Epithelial cell of prostate (primary cell): ENCODE measurements around the gene ZBTB21.
A peak's percentile ranks its signal among the peaks of the same experiment; 100 is the strongest.
"Not testable (repeated sequence)": the region's sequence is repeated elsewhere in the genome, so short reads cannot be mapped to it uniquely, and the experiment has no call there.

Source experiments
- DNase-seq: peaks from one replicate; pipeline ENCODE4 v3.0.0-alpha.2; 2011; ENCODE audit warnings: low read depth, low spot score
- H3K27ac ChIP-seq: fragments of 450-650 bp; 2 replicates; pipeline ENCODE4 v1.5.1; 2017; ENCODE audit warnings: mild to moderate bottlenecking

The ZBTB21 gene

DNA sequence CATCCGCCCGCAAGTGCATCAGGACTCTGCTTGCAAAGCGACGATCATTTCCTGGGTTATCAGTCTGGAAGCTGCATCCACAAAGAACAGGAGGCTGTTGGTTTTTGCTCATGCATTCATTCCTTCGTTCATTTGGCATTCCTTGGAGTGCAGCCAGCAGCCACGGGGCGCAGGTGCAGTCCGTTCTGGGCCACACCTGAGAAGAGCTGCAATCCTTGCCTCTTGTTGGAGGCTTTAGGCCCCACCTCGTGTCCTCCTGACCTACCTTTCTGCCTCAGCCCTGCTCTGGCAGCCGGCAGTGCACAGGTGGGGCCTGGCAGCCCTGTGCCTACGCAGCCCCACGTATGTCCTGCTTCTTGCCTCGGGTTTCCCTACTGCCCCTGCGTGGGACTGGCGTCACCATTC, 36.7 kb downstream of the ZBTB21 start:
- DNase-seq: no peak
- H3K27ac ChIP-seq: no peak overlapping the region

DNA sequence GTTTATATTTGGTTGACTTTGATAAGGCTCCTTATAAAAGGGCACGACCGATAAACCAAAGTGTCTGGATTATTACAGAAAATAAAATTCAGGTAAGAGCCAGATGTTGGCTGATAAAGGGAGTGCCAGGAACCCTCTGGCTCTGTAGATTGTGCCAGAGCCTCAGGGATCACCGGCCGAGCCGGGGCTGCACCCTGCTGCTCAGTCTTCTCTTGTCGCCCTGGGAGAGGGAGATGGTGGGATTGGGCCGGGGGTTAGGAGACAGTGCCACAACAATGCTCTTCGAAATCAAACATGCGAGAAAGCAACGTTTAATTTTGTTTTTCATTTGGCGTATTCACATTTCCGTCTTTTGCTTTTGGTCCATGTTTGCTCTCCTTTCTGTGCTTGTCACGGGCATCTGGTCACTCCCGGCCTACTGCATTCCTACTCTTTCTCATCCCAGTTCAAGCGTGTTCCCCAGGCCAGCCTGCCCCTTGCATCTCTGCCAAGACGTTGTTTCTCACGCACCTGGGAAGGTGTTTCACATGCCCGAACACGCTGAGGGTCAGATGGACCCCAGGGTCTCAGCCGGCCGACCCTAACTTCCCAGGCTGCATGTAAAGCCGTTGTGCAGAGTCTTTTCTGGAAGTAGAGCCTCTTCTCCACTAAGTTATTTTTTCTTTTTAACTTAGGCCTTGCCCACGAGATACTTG, 37.5 kb downstream of the ZBTB21 start:
- no peak overlapping the region for H3K27ac ChIP-seq
- DNase-seq: no peak

DNA sequence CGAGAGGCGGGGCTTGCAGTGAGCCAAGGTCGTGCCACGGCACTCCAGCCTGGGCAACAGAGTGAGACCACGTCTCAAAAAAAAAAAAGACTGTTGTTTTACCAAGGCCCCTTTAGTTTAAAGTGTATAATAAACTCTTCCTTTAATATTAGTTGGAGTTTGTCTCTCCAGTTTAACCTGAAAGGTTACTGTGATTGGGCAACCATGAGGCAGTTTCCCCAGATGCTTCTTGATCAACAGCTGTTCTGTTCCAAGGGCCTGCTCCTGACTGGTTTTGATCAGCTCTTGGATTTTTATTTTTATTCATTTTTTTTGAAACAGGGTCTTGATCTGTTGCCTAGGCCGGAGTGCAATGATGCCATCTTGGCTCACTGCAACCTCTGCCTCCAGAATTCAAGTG, 38.3 kb downstream of the ZBTB21 start:
- H3K27ac ChIP-seq: no peak overlapping the region
- DNase-seq: no peak

DNA sequence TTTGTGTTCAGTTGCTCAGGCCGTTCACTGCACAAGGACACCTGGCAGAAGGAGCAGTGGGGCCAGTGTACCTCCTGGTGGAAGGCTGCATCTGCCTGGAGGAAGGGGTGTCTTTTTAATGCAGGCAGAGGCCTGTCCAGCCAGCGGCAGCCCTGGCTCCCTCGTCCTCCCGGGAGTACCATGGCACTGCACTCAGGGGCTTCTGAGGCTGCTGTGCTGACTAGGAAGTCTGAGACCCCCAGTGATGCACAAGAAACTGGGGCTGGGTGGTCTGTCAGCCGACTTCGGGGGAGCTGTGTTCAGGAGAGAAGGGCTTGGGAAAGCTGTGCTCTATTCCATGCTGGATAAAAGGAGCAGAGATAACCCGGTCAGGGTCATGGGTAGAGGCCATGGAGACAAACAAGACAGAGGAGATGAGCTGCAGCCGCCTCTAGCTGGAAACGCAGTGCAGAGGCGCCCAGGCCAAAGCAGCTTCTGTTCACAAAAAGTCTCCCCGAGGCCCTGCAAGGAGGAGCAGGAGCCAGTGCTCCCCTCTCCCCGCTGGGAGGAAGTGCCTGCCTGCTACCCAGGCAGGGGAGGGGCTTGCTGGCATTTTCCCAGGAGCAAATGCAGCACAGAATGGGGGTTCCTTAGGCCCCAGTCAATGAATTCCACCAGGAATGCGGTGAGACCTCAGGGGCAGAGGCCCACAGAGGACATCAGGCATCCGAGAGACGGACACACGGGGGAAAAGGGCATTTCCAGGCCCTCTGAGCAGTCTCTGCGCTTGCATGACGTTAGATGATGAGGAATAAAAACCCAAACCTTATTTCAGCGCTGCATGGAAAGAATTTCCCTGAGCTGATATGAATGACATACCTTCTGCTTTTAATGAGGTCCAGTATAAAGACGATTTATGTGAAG, 39.2 kb downstream of the ZBTB21 start:
- H3K27ac ChIP-seq: no peak overlapping the region
- no peak for DNase-seq

DNA sequence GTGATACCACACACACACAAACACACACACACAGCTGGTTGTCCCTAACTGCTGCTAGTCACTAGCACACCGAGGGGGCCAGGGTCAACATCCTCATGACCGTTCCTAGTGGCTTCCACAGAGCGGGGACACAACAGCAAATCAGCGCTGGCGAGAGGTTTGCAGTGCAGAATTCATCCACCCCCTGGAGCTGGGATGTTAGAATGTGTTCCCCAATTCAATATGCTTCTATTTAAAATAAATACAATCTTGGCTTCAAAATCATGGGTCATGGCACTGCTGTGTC, 40.1 kb downstream of the ZBTB21 start:
- no peak for DNase-seq
- H3K27ac ChIP-seq: no peak overlapping the region

DNA sequence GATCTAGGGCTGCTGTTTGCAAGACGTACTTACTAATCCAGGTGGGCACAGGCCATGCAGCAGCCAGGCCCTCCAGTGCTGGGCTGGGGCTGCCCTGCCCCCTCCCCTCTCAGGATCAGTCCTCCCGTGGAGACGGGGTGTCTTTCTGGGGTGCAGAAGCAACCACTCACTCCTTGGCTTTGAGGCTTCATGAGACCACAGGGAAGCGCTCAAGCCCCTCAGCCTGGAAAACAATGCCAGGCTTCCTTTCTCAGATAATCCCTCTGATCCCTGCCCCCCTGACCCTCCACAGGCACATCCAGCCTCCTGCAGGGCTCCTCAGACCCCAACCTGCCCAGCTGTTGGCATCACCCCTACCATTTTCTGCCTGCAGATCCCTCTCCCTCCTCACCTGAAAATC, 42.5 kb downstream of the ZBTB21 start:
- no peak overlapping the region for H3K27ac ChIP-seq
- no peak for DNase-seq

DNA sequence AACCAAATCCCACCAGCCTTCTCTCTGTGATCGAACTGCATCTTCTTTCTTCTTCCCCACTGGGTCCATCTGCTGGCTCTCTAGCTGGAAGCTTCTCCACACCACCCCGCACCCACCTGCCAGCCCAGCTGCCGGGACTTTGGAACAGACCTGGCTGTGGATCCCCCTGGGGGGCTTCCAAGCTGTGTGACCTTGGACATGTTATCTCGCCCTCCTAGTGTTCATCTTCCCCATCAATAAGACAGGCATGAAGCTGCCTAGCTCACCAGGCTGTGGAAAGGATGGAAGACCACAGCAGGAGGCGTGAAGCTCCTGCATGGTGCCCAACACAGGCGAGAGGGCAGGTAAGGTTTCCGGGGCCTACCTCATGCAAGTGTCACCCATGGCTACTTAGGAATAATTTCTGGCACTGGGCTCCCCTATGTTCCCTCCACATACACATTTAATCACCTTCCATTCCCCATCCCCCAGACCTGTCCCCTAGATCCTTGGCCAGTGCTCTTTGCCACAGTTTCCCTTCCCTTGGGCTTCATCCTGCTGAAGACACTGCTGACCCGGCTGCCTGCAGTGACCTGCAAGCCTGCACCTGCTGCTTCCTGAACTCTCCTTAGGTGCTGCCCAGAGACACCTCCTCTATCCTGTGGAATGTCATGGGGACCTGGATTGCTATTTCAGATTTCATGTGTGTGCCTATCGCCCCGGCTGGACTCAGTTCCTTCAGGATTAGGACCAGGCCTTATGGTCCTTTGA, 43.1 kb downstream of the ZBTB21 start:
- no peak overlapping the region for H3K27ac ChIP-seq
- no peak for DNase-seq

DNA sequence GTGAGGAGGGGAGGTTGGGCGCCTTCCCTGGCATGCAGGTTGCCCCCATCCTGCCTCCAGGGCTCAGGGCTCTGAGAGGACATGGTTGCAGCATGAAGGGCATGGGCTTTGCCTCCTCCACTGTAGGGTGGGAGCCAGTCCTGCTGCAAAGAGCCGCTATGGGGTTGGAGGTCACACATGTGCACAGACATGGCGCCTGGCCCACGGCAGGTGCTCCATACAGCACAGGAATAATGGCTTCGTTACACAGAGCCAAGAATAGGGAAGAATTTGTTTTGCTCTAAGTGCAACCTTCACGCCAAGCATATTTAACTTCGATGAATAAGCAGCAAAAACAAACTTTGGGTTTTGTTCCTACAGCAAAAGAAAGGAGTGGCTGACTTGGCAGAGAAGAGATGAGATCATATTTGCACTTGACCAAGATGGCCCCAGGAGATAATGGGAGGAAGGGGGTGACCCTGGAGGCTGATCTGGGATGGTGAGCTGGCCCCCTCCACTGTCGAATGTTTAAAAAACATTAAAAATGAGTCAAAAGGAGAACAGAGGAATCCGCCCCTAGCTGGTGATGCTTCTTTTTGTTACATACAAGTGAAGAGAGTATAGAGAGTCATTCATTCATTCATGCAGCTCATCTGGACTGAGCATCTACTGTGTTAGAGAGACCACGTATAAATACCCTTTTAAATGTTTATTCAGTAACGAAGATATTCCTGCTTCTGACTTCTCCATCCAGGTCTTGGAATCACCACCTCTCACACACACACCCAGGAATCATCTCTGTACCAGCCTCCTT, 43.9 kb downstream of the ZBTB21 start:
- no peak overlapping the region for H3K27ac ChIP-seq
- no peak for DNase-seq

DNA sequence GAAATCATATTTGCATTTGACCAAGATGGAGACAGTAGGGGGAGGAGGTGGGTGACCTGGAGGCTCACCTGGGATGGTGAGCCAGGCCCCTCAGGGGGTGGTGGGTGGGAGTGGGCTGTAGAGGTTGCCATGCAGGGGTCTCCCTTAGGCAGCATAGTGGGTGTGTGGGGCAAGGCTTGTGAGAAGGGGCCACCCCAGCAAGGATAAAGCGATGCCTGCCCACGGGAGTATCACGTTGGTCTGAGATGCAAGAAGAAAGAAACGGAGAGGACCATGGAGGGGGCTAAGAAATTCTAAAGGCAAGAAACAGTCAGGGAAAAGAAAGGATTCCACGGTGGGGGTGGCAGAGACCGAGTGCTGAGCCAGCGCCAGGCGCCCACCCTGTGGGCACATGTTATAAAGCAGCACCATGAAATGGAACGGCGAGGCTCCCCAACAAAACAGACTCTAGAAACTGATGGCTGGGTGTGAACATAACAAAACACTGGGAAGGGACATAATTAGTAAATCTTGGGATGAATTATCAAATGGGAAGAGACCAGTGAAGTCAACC, 44.6 kb downstream of the ZBTB21 start:
- H3K27ac ChIP-seq: no peak overlapping the region
- no peak for DNase-seq

DNA sequence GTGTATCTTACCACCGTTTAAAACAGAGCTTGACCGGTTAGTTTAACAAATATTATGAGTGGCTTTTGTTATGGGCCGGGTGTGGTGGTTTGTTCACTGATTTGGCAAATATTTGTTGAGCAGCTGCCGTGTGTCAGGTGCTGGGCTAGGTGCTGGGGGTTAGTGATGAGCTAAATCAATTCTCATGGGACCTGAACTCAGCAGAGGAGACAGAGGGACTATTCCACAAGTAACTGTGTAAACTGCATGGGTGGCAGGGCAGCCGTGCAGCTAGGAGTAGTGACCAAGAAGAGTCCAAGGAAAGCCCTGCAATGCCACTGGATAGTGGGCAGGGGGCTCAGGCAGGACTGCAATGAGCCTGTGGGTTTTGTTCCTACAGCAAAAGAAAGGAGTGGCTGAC, 45.1 kb downstream of the ZBTB21 start:
- H3K27ac ChIP-seq: no peak overlapping the region
- DNase-seq: no peak

DNA sequence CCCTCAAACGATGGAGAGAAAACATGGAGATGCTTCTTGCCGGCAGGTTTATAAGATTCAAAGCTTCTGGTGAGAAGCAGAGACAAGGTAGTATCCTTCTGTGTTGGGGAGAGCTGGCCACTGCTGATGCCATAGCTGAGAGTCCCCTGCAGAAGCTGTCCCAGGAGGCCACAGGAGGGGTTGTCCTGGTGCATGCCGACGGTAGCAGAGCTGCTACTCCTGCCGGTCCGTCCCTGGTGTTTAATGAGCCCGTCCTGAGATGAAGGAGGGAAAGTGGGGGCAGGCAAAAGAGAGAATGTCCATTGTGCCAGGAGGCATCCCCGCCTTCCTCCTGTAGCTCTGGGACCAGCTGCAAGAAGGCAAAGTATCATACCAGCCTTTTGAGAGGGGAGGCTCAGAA, 46.0 kb downstream of the ZBTB21 start:
- no peak for DNase-seq
- H3K27ac ChIP-seq: no peak overlapping the region

DNA sequence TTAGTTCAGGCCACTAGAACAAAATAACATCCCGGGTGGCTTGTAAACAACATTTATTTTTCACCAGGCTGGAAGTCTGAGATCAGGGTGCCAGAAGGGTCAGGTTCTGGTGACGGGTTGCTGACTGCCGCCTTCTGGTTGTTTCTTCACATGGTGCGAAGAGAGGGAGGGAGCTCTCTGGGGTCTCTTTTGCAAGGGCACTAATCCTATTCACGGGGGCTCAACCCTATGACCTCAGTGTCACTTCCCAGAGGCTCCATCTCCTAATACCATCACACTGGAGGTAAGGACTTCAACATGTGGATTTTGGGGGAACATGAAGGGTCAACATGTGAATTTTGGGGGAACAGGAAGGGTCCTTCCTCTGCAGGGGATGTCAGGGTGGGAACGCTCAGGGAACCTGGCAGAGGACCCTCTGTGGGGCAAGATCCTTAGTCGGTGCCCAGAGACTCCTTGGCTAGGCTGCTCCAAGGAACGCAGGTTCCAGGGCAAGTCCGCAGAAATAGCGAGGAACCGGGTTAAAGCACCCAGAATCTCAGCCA, 47.7 kb downstream of the ZBTB21 start:
- no peak overlapping the region for H3K27ac ChIP-seq
- DNase-seq: no peak

DNA sequence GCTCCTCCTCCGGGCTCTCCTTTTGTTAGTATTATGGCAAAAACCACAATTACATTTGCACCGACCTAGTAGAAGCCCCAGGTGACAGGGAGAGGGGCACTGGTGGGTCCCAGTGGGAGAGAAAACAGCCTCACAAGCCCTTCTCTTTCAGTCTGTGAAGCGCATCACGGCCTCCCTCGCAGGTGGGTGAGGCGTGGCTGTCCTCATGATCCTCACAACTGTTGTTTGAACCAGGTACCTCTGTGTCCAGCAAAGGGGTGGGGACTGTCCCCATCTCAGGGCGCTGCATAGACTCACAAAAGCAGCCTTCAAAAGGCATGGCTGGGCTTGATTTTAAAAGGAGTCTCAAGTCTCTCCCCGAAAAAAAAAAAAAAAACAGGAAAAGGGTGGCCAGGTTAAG, 48.4 kb downstream of the ZBTB21 start:
- no peak for DNase-seq
- H3K27ac ChIP-seq: peak overlapping the region; percentile 83

DNA sequence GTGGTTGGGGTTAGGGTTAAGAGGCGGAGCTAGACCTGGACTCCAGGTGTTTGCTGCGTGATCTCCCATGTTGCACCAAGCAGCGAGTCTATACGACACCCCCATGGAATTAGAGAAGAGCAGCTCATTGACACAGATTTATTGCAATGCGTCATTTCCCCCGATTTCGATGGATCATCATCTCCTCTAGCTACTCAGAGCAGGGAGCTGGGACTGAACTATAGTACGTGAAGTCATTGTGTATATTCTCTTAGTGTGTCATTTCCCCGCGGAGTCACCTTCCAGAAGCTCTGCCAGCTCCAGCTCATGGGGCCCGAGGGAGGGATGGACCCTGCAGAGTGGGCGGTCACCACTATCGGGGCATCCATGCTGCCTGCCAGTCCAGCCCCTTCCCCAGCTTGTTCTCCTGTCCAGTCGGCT, 48.9 kb downstream of the ZBTB21 start:
- DNase-seq: peak; percentile 37
- peak overlapping the region; percentile 83 for H3K27ac ChIP-seq

DNA sequence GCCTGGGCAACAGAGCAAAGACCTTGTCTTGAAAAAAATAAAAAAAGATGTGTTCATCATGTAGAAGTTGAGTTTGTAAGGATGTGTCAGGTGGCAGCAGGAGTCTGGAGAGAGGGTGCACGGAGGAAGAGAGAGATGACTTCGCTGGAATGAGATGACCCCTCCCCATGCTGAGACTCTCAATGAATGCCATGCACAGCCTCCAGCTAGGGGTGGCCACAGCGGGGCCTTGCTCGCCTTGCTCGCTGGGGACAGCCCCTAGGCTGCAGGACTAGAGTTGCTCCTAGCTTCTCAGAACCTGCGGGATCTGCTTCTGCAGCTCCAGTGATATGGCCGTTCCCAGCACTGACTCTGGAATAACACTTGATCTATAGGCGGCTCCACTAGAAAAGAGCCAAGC, 49.8 kb downstream of the ZBTB21 start:
- DNase-seq: no peak
- H3K27ac ChIP-seq: peak overlapping the region; percentile 83

DNA sequence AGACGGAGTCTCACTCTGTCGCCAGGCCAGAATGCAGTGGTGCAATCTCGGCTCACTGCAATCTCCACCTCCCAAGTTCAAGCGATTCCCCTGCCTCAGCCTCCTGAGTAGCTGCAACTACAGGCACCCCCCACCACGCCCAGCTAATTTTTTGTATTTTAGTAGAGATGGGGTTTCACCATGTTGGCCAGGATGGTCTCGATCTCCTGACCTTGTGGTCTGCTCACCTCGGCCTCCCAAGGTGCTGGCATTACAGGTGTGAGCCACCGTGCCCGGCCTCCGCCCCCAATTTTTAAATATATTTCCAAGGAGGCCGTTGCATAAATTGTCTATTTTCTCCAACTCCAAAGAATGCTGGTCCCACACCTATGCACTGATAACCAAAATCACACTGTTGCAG, 50.5 kb downstream of the ZBTB21 start:
- H3K27ac ChIP-seq: peak overlapping the region; percentile 83
- not testable (repeated sequence) for DNase-seq

DNA sequence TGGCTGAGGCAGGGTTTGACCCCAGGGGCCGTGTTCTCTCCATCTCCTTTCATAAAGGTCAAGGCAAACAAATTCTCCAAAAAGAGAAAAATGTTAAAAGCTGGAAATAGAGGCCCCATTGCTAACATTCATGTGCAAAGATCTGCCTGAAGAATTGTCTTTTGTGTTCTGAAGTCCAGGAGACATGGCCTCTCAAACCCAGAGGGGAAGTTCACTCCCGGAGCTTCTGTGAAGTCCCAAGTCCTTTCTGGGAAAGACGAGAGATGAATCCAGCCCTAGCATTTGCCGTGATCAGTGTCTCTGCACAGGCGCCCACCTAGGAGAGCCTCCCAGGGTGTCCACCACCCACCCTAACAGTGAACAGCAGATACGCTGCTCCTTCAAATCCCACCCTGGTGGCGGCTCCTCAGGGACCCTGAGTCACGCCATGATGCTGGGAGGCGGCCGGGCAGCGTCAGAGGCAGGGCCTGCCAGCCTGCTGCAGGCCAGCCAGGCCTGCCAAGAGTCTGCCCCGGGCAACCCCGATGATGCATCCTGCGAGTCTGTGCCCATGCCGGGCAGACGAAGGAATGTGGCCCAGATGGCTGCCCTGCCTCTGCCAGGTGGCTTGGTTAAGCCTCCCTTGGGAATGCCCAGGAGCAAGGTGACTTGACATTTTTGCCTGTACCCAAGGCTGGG, 51.1 kb downstream of the ZBTB21 start:
- peak; percentile 52 for DNase-seq
- peak overlapping the region; percentile 83 for H3K27ac ChIP-seq

DNA sequence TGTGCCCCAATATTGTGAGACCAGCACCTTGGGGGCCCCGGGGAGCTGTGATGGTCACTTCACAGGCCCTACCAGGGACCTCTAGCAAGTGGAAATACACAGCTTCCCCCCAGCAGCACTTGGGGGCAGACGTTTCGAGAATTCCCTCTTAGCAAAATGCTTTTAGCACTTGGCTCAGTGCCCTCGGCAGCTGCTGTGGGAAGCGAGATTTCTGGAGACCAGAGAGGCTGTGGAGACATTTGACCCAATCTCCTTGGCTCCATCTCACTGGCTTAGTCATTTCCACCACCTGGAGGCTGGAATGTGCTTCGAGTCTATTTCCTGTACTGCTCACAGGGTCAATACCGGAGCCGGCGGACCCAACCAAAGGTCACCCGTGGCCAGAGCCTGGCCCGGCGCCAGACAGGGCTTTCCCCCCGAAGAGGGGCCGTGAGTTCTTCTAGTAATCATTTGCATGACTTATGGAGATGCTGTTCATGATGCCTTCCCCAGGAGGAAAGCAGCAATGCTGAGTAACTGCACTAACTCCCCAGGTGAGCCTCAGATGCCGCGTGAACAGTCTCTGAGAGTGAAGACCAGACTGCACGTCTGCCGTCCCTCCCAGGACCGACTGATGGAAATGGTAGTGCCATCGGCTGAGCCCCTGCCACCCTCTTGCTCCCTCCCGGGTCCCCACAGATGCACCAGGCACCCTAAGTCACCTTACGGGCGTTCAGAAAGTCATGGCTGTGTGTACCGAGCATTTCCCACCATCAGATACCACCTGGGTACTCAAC, 52.0 kb downstream of the ZBTB21 start:
- DNase-seq: no peak
- peak overlapping the region; percentile 83 for H3K27ac ChIP-seq
